Activated naive CD4-positive, alpha-beta T cell treated with anti-CD3 and anti-CD28 coated beads, Interleukin-2, amount 10 ng/mL, durations not matched to agents 7 days and 5 days (primary cell): ENCODE measurements around the gene DKC1.

ENCODE experiments used
- CTCF ChIA-PET: fragments of 350-600 bp; sonication (Branson Sonifier 250); formaldehyde crosslinking; loops from one replicate; lab custom pipeline; 2021; ENCODE audit warnings: antibody characterized with exemption; lab: Charles Lee
- DNase-seq: peaks from one replicate; pipeline ENCODE4 v3.0.0-alpha.2; 2020
- H3K27ac Mint-ChIP-seq: one replicate; pipeline ENCODE4 v1.8.0; 2021; ENCODE audit warnings: mild to moderate bottlenecking, moderate library complexity, mixed read lengths
- H3K27me3 Mint-ChIP-seq: one replicate; pipeline ENCODE4 v1.8.0; 2021; ENCODE audit warnings: mild to moderate bottlenecking, mixed read lengths
- H3K36me3 Mint-ChIP-seq: one replicate; pipeline ENCODE4 v1.8.0; 2021; ENCODE audit warnings: mixed read lengths
- H3K4me1 Mint-ChIP-seq: one replicate; pipeline ENCODE4 v1.8.0; 2021; ENCODE audit warnings: mixed read lengths
- H3K4me3 Mint-ChIP-seq: one replicate; pipeline ENCODE4 v1.8.0; 2021; ENCODE audit warnings: mild to moderate bottlenecking, moderate library complexity, mixed read lengths
- H3K9me3 Mint-ChIP-seq: one replicate; pipeline ENCODE4 v1.8.0; 2021; ENCODE audit warnings: mixed read lengths

DKC1 gene

GRCh38 chrX:154749856-154750255 is 12.8 kb upstream of the DKC1 start:
- DNase-seq, result no peak
- no peak overlapping the region for H3K27ac Mint-ChIP-seq
- peaks cover 3% of the 10 kb centered on the region for H3K36me3 Mint-ChIP-seq
- H3K9me3 Mint-ChIP-seq, result peaks cover 2% of the 10 kb centered on the region
- peaks cover 23% of the 10 kb centered on the region for H3K4me1 Mint-ChIP-seq
- H3K27me3 Mint-ChIP-seq, result peaks cover 8% of the 10 kb centered on the region
- CTCF ChIA-PET, result interaction anchor here (1.0 to 5.3 kb wide), 8 partner anchors 11 to 157 kb away, joined by 3 to 65 read pairs (median 12); partner anchors contain the start of gene DKC1
- peak overlapping the region; percentile 71 for H3K4me3 Mint-ChIP-seq

- H3K36me3 Mint-ChIP-seq, result no peaks in the 10 kb centered on the region
- no peaks in the 10 kb centered on the region for H3K9me3 Mint-ChIP-seq
- peaks cover 8% of the 10 kb centered on the region for H3K27me3 Mint-ChIP-seq
- peak; percentile 61 for DNase-seq
- H3K27ac Mint-ChIP-seq, result peak within 1 kb of the TSS; percentile 64
- H3K4me3 Mint-ChIP-seq, result peak within 1 kb of the TSS; percentile 71
- H3K4me1 Mint-ChIP-seq, result peaks cover 23% of the 10 kb centered on the region
- CTCF ChIA-PET, result interaction anchor here (1.0 to 5.3 kb wide), 7 partner anchors 12 to 158 kb away, joined by 3 to 65 read pairs (median 11); partner anchors contain the start of gene DKC1
These were observed 12.1 kb upstream of the DKC1 start, which contains the start of gene GAB3 for GRCh38 chrX:154750301-154751202. Gene GAB3, minus strand, starts transcription at chrX:154751077. Its CDS starts 52 bp downstream, at chrX:154751025.

- H3K36me3 Mint-ChIP-seq, result no peaks in the 10 kb centered on the region
- H3K27me3 Mint-ChIP-seq, result peaks cover 8% of the 10 kb centered on the region
- H3K27ac Mint-ChIP-seq, result peak overlapping the region; percentile 64
- H3K4me3 Mint-ChIP-seq, result peak overlapping the region; percentile 61
- DNase-seq, result no peak
- CTCF ChIA-PET, result interaction anchor here (1.1 to 5.3 kb wide), 5 partner anchors 11 to 90 kb away, joined by 3 to 65 read pairs (median 9); partner anchors contain the start of gene DKC1
- H3K4me1 Mint-ChIP-seq, result peaks cover 23% of the 10 kb centered on the region
- H3K9me3 Mint-ChIP-seq, result no peaks in the 10 kb centered on the region
These were observed 11.4 kb upstream of the DKC1 start for GRCh38 chrX:154751203-154751668.

DNA sequence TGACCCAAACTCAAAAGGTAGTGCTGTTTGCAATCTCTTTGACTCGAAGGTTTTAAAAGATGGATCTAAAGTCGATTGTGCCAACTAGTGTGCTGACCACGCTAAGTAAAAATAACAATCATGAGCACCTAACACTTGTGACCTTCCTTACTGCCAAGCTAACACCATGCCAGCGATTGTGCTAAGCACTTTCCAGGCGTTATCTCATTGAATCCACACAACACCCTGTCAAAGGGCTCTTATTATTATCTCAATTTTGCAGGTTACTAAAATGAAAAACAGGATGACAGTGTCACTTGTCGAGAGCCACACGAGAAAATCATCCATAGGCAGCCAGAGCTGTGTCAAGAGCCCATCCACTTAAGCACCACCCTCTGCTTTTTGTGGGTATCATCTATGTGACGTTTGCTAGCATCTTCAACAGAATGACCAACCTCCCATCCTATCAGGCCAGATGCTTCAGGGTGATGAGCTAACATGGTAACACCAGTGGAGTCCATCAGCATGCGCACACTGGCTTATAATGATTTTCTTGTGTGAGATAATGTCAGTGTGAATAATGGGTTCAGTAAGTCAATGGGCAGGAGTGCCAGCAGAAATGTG is 10.9 kb upstream of the DKC1 start:
- no peaks in the 10 kb centered on the region for H3K9me3 Mint-ChIP-seq
- CTCF ChIA-PET, result interaction anchor here (1.1 to 5.3 kb wide), 3 partner anchors 27 to 88 kb away, joined by 3 to 65 read pairs (median 4); no protein-coding TSS in a partner anchor
- peaks cover 8% of the 10 kb centered on the region for H3K27me3 Mint-ChIP-seq
- H3K4me3 Mint-ChIP-seq, result peak overlapping the region; percentile 61
- peak overlapping the region; percentile 64 for H3K27ac Mint-ChIP-seq
- H3K4me1 Mint-ChIP-seq, result peaks cover 23% of the 10 kb centered on the region
- no peaks in the 10 kb centered on the region for H3K36me3 Mint-ChIP-seq
- DNase-seq, result no peak

- H3K4me3 Mint-ChIP-seq, result no peak overlapping the region
- H3K36me3 Mint-ChIP-seq, result no peaks in the 10 kb centered on the region
- no peak overlapping the region for H3K27ac Mint-ChIP-seq
- peaks cover 17% of the 10 kb centered on the region for H3K4me1 Mint-ChIP-seq
- no peaks in the 10 kb centered on the region for H3K27me3 Mint-ChIP-seq
- CTCF ChIA-PET, result no interaction called here
- no peaks in the 10 kb centered on the region for H3K9me3 Mint-ChIP-seq
- DNase-seq, result no peak
These were observed 4.0 kb upstream of the DKC1 start for GRCh38 chrX:154758696-154759095.

DNA sequence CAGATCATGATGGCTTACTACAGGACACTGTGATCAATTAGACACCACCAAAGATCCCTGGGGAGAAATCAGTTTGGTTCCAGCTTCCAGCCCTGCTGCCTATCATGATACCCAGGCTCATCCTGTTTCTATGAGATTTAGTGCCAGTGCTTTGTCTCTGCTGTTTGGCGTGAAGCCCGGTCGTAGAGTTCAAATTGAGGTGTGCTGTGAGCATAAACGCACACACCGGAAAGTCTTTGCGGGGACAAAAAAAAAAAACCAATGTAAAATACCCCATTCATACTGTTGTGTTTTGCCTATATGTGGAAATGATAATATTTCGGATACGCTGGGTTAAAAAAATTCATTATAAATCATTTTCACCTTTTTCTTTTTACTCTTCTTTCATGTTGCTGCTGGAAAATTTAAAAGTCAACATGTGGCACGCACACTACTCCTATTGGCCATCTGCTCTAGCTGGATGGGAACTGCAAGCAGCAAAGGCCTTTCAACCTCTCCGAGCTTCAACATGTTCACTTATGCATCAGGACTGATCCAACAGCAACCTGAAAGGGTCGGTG is 607 bp upstream of the DKC1 start:
- peak; percentile 24 for DNase-seq
- Mint-ChIP-seq H3K9me3 (no peaks in the 10 kb centered on the region), H3K27ac (peak overlapping the region; percentile 97), H3K4me1 (peaks cover 36% of the 10 kb centered on the region), H3K4me3 (peak overlapping the region; percentile 85), H3K27me3 (no peaks in the 10 kb centered on the region), H3K36me3 (peaks cover 17% of the 10 kb centered on the region)
- CTCF ChIA-PET, result interaction anchor here (0.8 to 1.9 kb wide), 3 partner anchors 13 to 37 kb away, joined by 3 to 13 read pairs (median 7); partner anchors contain the start of gene GAB3

DNA sequence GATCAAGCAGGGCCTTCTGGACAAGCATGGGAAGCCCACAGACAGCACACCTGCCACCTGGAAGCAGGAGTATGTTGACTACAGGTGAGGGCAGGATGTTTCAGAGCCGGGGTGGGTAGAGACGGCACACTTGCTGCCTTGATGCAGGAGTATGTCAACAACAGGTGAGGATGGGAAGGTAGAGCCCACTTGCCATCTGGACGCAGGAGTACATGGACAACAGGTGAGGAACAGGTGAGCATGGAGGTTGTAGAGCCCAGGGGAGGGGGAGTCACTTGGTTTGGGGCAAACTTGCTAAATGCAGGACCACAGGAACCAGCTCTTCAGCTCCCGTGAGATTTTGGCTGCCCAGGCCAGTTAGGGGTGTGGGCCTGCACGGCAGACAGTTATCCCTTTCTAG is 12.0 kb downstream of the DKC1 start:
- peaks cover 55% of the 10 kb centered on the region for H3K36me3 Mint-ChIP-seq

DNA sequence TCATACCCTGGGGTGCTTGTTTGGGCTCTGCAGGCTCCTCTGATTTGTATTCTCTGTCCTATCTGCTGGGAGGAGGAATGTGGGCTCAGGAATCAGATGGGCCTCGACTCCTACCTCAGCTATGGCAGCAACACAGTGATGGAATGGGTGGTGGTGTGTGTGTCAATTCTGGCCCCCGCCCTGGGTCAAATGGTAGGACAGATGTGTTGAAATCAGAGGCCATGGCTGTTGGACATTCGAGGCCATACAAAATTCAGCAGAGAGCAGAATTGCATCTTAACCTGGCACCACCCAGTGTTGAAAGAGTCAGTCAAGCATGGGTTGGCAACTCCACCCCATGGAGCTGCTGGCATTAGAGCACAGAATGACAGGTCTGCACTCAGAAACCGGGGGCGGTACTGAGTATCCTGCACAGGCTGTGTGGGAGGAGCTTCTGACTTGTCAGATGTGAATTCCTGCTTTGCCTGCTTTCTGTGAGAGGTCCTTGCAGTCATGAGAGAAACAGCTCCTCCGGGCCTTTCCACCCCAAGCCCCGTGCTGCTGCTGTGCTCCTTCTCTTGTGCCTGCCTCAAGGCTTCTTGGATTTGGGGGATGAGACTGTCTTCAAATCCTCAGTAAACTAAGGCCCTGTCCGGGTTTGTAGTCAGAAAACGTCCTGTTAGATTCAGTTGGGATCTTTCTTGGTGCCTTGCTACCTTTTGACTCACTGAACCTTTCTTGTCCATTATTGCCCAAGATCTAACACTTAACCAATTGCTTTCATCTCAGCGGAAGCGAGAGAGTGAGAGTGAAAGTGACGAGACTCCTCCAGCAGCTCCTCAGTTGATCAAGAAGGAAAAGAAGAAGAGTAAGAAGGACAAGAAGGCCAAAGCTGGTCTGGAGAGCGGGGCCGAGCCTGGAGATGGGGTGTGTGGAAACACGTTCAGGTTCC is 13.0 kb downstream of the DKC1 start:
- DNase-seq, result peak; percentile 31
- no peaks in the 10 kb centered on the region for H3K27me3 Mint-ChIP-seq
- CTCF ChIA-PET, result interaction anchor here (0.9 kb wide), 1 partner anchor 12 kb away, joined by 4 read pairs; no protein-coding TSS in a partner anchor
- peaks cover 30% of the 10 kb centered on the region for H3K4me1 Mint-ChIP-seq
- no peaks in the 10 kb centered on the region for H3K9me3 Mint-ChIP-seq
- peaks cover 51% of the 10 kb centered on the region for H3K36me3 Mint-ChIP-seq
- H3K4me3 Mint-ChIP-seq, result no peak overlapping the region
- H3K27ac Mint-ChIP-seq, result peak overlapping the region; percentile 70

More for the DNA sequence above, 12.0 kb downstream of the DKC1 start:
- DNase-seq, result no peak
- Mint-ChIP-seq H3K9me3 (no peaks in the 10 kb centered on the region), H3K27ac (no peak overlapping the region), H3K4me1 (peaks cover 32% of the 10 kb centered on the region), H3K27me3 (no peaks in the 10 kb centered on the region), H3K4me3 (no peak overlapping the region)
- CTCF ChIA-PET, result no interaction called here

- Mint-ChIP-seq H3K36me3 (peaks cover 49% of the 10 kb centered on the region), H3K9me3 (no peaks in the 10 kb centered on the region), H3K4me3 (no peak overlapping the region), H3K4me1 (peaks cover 25% of the 10 kb centered on the region), H3K27ac (peak overlapping the region; percentile 19), H3K27me3 (no peaks in the 10 kb centered on the region)
- CTCF ChIA-PET, result no interaction called here
- no peak for DNase-seq
These were observed 14.1 kb downstream of the DKC1 start for GRCh38 chrX:154776753-154777152.

DNA sequence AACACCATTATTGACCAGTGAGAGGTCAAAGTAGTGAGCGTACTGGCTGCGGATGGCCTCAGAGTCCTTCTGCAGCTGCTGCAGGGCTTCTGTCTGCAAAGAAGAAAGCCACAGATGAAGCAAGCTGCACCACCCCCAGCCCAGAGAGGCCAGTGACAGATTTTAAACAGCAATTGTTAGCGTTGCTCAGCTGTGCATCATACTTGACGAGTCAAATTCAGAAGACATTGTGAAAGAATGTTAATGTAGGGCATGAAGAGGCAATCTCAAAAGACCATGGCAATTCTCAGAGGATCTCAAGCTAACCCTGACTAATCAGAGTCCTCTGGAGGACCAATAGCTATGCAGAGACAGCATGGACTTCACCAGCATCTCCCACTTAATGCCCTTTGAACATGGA is 16.6 kb downstream of the DKC1 start:
- peaks cover 46% of the 10 kb centered on the region for H3K36me3 Mint-ChIP-seq
- no peak for DNase-seq
- peaks cover 32% of the 10 kb centered on the region for H3K4me1 Mint-ChIP-seq
- H3K27me3 Mint-ChIP-seq, result no peaks in the 10 kb centered on the region
- CTCF ChIA-PET, result no interaction called here
- no peak overlapping the region for H3K4me3 Mint-ChIP-seq
- H3K27ac Mint-ChIP-seq, result no peak overlapping the region
- no peaks in the 10 kb centered on the region for H3K9me3 Mint-ChIP-seq

DNA sequence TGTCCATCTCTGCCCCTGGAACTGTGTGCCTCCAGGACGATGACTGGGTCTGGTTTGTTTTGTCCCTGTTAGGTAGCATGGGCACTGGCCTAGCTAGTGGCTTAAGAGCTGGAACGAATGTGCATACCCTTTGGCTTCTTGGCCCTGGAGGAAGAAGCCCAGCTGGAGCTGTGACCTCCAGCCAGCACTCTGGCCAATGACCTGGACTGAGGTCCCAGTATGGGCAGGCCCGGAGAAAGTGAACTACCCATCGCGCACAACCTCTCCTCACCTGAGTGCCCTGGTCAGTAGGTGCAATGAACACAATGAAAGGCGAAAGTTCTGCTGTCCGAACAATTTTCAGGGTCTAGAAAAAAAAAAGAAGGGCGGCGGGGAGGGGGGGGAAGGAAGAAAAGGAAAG is 18.3 kb downstream of the DKC1 start:
- no peak for DNase-seq
- H3K4me1 Mint-ChIP-seq, result peaks cover 34% of the 10 kb centered on the region
- no peaks in the 10 kb centered on the region for H3K27me3 Mint-ChIP-seq
- H3K4me3 Mint-ChIP-seq, result no peak overlapping the region
- CTCF ChIA-PET, result no interaction called here
- H3K27ac Mint-ChIP-seq, result no peak overlapping the region
- peaks cover 48% of the 10 kb centered on the region for H3K36me3 Mint-ChIP-seq
- H3K9me3 Mint-ChIP-seq, result no peaks in the 10 kb centered on the region

DNA sequence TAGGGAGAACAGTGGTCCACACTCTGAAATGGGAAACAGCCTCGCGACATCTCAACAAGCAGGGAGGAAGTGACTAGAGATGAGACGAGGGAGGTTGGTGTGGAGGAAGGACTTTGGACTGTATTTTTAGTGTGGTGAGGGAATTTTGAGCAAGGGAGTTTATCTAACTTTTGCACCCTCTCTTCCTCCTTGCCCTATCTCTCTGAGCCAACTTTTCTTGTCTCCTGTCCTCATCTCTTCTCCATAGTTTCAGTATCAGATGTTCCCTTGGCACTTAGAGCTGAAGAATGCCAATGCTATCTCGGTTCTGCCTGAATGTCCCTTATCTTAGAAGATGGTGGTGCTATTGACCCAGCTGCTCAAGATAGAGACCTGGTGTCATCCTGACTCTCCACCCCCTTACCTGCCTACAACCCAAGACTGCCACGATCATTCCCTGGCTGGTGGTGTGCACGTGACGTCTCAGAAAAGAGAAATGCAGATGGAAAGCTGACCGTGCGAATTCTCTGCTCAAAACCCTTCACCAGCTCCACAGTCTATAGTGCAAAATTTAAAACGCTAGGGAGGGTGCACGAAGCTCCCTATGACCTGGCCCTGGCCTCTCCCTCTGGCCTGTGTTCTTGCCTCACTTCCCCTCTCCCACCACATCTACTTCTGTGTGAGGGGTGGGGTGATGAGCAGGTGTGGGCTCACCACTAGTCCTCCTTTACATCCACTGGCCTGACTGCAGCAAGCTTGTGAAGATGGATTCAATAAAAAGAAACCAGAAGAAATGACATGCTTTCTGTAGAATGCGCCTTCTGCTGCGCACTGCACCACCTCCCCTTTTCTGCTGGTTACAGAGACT is 21.7 kb downstream of the DKC1 start:
- Mint-ChIP-seq H3K4me1 (peaks cover 35% of the 10 kb centered on the region), H3K27ac (peak overlapping the region; percentile 75), H3K36me3 (peaks cover 39% of the 10 kb centered on the region), H3K4me3 (peak overlapping the region; percentile 46), H3K27me3 (no peaks in the 10 kb centered on the region), H3K9me3 (no peaks in the 10 kb centered on the region)
- CTCF ChIA-PET, result no interaction called here
- DNase-seq, result no peak
